Esophagus muscularis mucosa (tissue), 4 donors: Measurements from ENCODE around the gene HDLBP.

ENCODE experiments used
- EP300 ChIP-seq: sonication (generic); formaldehyde crosslinking; IDR thresholded peaks from one replicate; pipeline ENCODE4 v1.6.1; 2017; ENCODE audit warnings: antibody characterized with exemption
- POLR2A ChIP-seq: fragments of 450-650 bp; IDR thresholded peaks from one replicate; pipeline ENCODE4 v1.6.1; 2017; ENCODE audit warnings: antibody characterized with exemption, moderate library complexity, mild to moderate bottlenecking, low read depth
- POLR2AphosphoS5 ChIP-seq, 2 donors: sonication (generic); formaldehyde crosslinking; IDR thresholded peaks; one replicate each; pipeline ENCODE4 v1.6.1; 2017; ENCODE audit warnings: antibody characterized with exemption in 2 of 2
- TF ChIP-seq, protein P1 (sequence below), 3 experiments: fragments of 200-600 bp in 2 of 3; fragments of 450-650 bp in 1 of 3; sonication (generic) in 2 of 3; IDR thresholded peaks; one replicate each; pipeline ENCODE4 v1.5.1; 2017 to 2019; ENCODE audit warnings: antibody characterized with exemption in 3 of 3, mild to moderate bottlenecking in 2 of 3, moderate library complexity in 1 of 3

DNA sequence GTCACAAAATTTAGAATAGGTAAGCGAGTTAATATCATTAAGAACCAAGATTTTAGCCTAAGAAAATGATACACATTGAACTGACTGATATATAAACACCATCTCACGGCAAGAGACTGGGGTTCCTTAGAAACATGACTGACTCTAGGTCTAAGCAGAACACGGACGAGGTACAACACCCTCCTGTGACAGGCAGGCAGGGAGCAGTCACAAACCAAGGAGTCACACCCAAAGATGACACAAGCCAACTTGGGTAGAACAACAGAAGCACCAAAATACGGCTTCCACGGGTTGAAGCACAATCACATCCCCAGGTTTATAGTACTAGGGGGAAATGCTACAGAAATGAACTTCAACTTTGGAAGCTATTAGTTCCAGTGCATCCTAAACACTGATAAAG is 24.3 kb downstream of the HDLBP start:
- TF ChIP-seq, protein P1, sequence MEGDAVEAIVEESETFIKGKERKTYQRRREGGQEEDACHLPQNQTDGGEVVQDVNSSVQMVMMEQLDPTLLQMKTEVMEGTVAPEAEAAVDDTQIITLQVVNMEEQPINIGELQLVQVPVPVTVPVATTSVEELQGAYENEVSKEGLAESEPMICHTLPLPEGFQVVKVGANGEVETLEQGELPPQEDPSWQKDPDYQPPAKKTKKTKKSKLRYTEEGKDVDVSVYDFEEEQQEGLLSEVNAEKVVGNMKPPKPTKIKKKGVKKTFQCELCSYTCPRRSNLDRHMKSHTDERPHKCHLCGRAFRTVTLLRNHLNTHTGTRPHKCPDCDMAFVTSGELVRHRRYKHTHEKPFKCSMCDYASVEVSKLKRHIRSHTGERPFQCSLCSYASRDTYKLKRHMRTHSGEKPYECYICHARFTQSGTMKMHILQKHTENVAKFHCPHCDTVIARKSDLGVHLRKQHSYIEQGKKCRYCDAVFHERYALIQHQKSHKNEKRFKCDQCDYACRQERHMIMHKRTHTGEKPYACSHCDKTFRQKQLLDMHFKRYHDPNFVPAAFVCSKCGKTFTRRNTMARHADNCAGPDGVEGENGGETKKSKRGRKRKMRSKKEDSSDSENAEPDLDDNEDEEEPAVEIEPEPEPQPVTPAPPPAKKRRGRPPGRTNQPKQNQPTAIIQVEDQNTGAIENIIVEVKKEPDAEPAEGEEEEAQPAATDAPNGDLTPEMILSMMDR (IDR thresholded peaks at IDR 0.05), result no peak
- no peak for TF ChIP-seq EP300
- no peak for TF ChIP-seq POLR2A
- TF ChIP-seq POLR2AphosphoS5 (IDR thresholded peaks at IDR 0.05), result no peak
